Panc1 (cell line): ENCODE data around the gene CCDC169. TPM values are rescaled to one million over a fixed set of nuclear protein-coding genes. Genes with fewer than 3 reads are reported as not detected.
"Not testable (repeated sequence)": the region's sequence is repeated elsewhere in the genome, so short reads cannot be mapped to it uniquely, and the experiment has no call there.

ENCODE experiments used
- ATAC-seq: fragments of 200-7000 bp; cut with Tn5 transposase; 2 replicates; pipeline ENCODE4 v1.9.1; 2020; ENCODE audit warnings: mild to moderate bottlenecking, moderate library complexity
- BruUV-seq: library from RNA; stranded (reverse); fragments of 400-500 nt; replicated peaks from 2 replicates; lab custom pipeline; 2021; lab: Mats Ljungman, UMichigan
- CTCF ChIA-PET: fragments of 300-600 bp; sonication (Branson Sonifier 250); formaldehyde crosslinking; loops from one replicate; lab custom pipeline; 2022; ENCODE audit warnings: antibody characterized with exemption; lab: Charles Lee
- POLR2A ChIA-PET: fragments of 300-600 bp; sonication (Branson Sonifier 250); formaldehyde crosslinking; loops from one replicate; lab custom pipeline; 2022; ENCODE audit warnings: antibody characterized with exemption; lab: Charles Lee
- DNase-seq: peaks from one replicate; pipeline ENCODE4 v3.0.0-alpha.2; 2010; ENCODE audit warnings: low read depth, low spot score
- H3K27ac ChIP-seq: 2 replicates; pipeline ENCODE4 v1.5.1; 2011; ENCODE audit warnings: mild to moderate bottlenecking, low read length, inconsistent platforms
- H3K27me3 ChIP-seq: fragments of 200-500 bp; sonication (Bioruptor generic); 2 replicates; pipeline ENCODE4 v1.6.0; 2014; ENCODE audit warnings: low read length, inconsistent platforms; ENCODE audit not compliant: control insufficient read depth, insufficient read depth
- H3K36me3 ChIP-seq: fragments of 200-500 bp; sonication (Bioruptor generic); 2 replicates; pipeline ENCODE4 v1.5.1; 2014; ENCODE audit warnings: inconsistent platforms, mild to moderate bottlenecking, low read length, moderate library complexity; ENCODE audit not compliant: control insufficient read depth, insufficient read depth
- H3K4me1 ChIP-seq: 2 replicates; pipeline ENCODE4 v1.5.1; 2011; ENCODE audit warnings: inconsistent platforms, mild to moderate bottlenecking, low read length, moderate library complexity; ENCODE audit not compliant: control insufficient read depth, insufficient read depth
- H3K4me3 ChIP-seq, 2 experiments: 2 replicates each; pipeline ENCODE4 v1.5.1; 2011 to 2012; ENCODE audit warnings: low read depth in 2 of 2, low read length in 2 of 2, mild to moderate bottlenecking in 2 of 2, inconsistent platforms in 1 of 2, moderate library complexity in 1 of 2
- H3K9me3 ChIP-seq: fragments of 200-500 bp; sonication (Bioruptor generic); 2 replicates; pipeline ENCODE4 v1.5.1; 2014; ENCODE audit warnings: low read depth, mild to moderate bottlenecking, inconsistent platforms, low read length, moderate library complexity; ENCODE audit not compliant: control insufficient read depth, insufficient read depth
- CTCF ChIP-seq: fragments of 450-650 bp; IDR thresholded peaks from 2 replicates; pipeline ENCODE4 v1.5.1; 2017; ENCODE audit warnings: mild to moderate bottlenecking
- POLR2AphosphoS5 ChIP-seq: IDR thresholded peaks from 2 replicates; pipeline ENCODE4 v1.6.1; 2012; ENCODE audit warnings: mild to moderate bottlenecking, low read depth, low read length, moderate library complexity
- REST ChIP-seq, 2 experiments: IDR thresholded peaks; 2 replicates each; pipeline ENCODE4 v1.6.1; 2011 to 2012; ENCODE audit warnings: low read depth in 2 of 2, control low read depth in 1 of 2, low read length in 1 of 2, mild to moderate bottlenecking in 1 of 2, moderate library complexity in 1 of 2; ENCODE audit not compliant: insufficient read depth in 1 of 2
- SIN3A ChIP-seq: IDR thresholded peaks from 2 replicates; pipeline ENCODE4 v1.6.1; 2012; ENCODE audit warnings: low read depth, mild to moderate bottlenecking, low read length, moderate library complexity, borderline replicate concordance; ENCODE audit not compliant: insufficient read depth
- TCF7L2 ChIP-seq: IDR thresholded peaks from 2 replicates; pipeline ENCODE4 v1.6.1; 2011; ENCODE audit warnings: mild to moderate bottlenecking, low read depth, low read length, inconsistent platforms
- in situ Hi-C: cut with HindIII; loops from 2 replicates; pipeline ENCODE4 v1.10.0; 2016; ENCODE audit warnings: low sequenced_read_pairs, low pct_unique_long_range_greater_than_20kb
- intact Hi-C: fragments of 100-400 bp; cut with micrococcal nuclease; formaldehyde crosslinking; loops from one replicate; pipeline ENCODE4 v1.10.0; 2022; ENCODE audit not compliant: unreplicated experiment
- total RNA-seq: library from RNA; stranded (reverse); gene quantifications from one replicate; pipeline ENCODE4 v1.2.1, GENCODE V29; 2021; ENCODE audit not compliant: unreplicated experiment

The CCDC169 gene
- total RNA-seq, 1 experiment from 2014 or later, result 2.3 TPM

- Histone ChIP-seq H3K27me3 (no peaks in the 10 kb centered on the region), H3K27ac (no peak overlapping the region), H3K4me3 (no peak overlapping the region), H3K4me1 (no peaks in the 10 kb centered on the region), H3K9me3 (no peaks in the 10 kb centered on the region), H3K36me3 (no peaks in the 10 kb centered on the region; the same call in 1 of the 2 replicates)
- in situ Hi-C loops (no loop called here), intact Hi-C loops (no loop called here)
- no peak for TF ChIP-seq SIN3A
- TF ChIP-seq REST (IDR thresholded peaks at IDR 0.05; ENCODE audit: insufficient read depth in 1 of 2, low read depth in 2 of 2, low read length in 1 of 2), result no peak
- no peak for TF ChIP-seq TCF7L2
- TF ChIP-seq CTCF, result no peak
- no peak for TF ChIP-seq POLR2AphosphoS5
- ChIA-PET POLR2A (no interaction called here), CTCF (no interaction called here)
- ATAC-seq, result no peak
- no peak for DNase-seq
- no TSS peak for BruUV-seq
Observed at GRCh38 chr13:36323408-36323807, 25.8 kb upstream of the CCDC169 start.

- ATAC-seq, intact Hi-C loops, H3K27ac ChIP-seq, H3K4me3 ChIP-seq, DNase-seq, BruUV-seq, H3K4me1 ChIP-seq, H3K27me3 ChIP-seq, H3K9me3 ChIP-seq, CTCF ChIA-PET, POLR2A ChIA-PET, H3K36me3 ChIP-seq, in situ Hi-C loops: not testable (repeated sequence)
Observed at GRCh38 chr13:36319793-36320192, 22.2 kb upstream of the CCDC169 start.

- POLR2A ChIA-PET, result no interaction called here
- intact Hi-C loops (no loop called here), in situ Hi-C loops (no loop called here)
- Histone ChIP-seq H3K27ac (no peak overlapping the region), H3K9me3 (no peaks in the 10 kb centered on the region), H3K4me3 (no peak overlapping the region), H3K27me3 (no peaks in the 10 kb centered on the region), H3K36me3 (peaks cover 4% of the 10 kb centered on the region; the same call in 1 of the 2 replicates), H3K4me1 (no peaks in the 10 kb centered on the region)
- CTCF ChIA-PET, result no interaction called here
- DNase-seq (no peak), ATAC-seq (no peak)
- TF ChIP-seq SIN3A, result no peak
- no peak for TF ChIP-seq TCF7L2
- TF ChIP-seq POLR2AphosphoS5, result no peak
- no peak for TF ChIP-seq REST (IDR thresholded peaks at IDR 0.05; ENCODE audit: insufficient read depth in 1 of 2, low read depth in 2 of 2, low read length in 1 of 2)
- no peak for TF ChIP-seq CTCF
- no TSS peak for BruUV-seq
Observed at GRCh38 chr13:36313047-36313969, 15.7 kb upstream of the CCDC169 start.
